C4-2B (cell line): ENCODE results near the gene ENO4.

ENCODE experiments used
- CTCF ChIP-seq: fragments of 450-650 bp; conservative IDR thresholded peaks from 2 replicates; pipeline ENCODE4 v1.5.1; 2017; ENCODE audit warnings: mild to moderate bottlenecking
- ZFX ChIP-seq: fragments of 450-650 bp; IDR thresholded peaks from 2 replicates; pipeline ENCODE4 v1.6.1; 2017

DNA sequence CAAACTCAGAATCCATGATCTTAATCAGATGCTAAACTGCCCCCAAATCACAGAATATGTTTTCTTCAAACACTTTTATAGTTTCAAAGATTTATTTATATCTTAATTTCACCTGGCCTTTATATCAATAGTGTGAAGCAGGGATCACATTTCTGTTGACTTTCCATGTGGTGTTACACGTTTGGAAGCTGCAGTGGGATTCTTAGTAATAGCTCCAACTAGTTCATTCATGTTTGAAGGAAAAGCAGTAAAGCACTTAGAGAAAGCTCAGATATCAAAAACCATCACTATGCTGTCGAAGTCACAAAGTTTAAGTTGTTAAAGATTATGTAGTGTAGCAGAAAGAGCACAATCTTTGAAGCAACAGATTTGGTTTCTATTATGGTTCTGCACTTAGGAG lies 16.8 kb downstream of the ENO4 start:
- no peak for TF ChIP-seq CTCF
- TF ChIP-seq ZFX: no peak
